ENCODE results near the gene EYA2.

Gene EYA2

DNA sequence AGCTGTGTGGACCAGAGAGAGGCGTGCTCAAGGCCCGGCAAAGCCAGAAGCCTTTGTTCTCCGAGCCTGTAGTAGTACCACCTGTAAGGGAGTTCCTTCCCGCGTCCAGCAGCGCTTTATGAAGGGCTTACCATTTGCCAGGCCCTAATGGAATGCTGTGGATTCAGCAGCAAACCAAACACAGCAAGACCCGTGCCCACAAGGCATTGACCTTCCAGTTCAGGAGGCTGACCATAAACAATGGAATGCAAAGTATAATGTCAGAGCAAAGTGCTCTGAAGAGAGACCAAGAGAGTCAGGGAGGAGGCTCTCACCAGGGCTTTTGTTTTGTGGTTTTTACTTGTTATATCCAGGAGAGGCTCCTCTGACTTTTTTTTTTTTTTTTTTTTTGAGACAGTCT lies 252.0 kb downstream of the EYA2 start:
- no peaks in the 10 kb centered on the region for H3K27me3 ChIP-seq (ENCODE audit: insufficient read depth, low read depth)
- H3K4me1 ChIP-seq (ENCODE audit: low read depth, poor library complexity, severe bottlenecking): no peaks in the 10 kb centered on the region
- H3K4me3 ChIP-seq (IDR thresholded peaks at IDR 0.05; ENCODE audit: insufficient read depth, low read depth, low read length): no peak overlapping the region
- no peak overlapping the region for H2AFZ ChIP-seq (ENCODE audit: low read depth)
- no peaks in the 10 kb centered on the region for H3K79me2 ChIP-seq (ENCODE audit: insufficient read depth, low read depth)
- no peak overlapping the region for H3K27ac ChIP-seq
- H3K36me3 ChIP-seq (ENCODE audit: insufficient read depth): no peaks in the 10 kb centered on the region
- H4K20me1 ChIP-seq (ENCODE audit: insufficient read depth): no peaks in the 10 kb centered on the region
- TF ChIP-seq, protein P1, sequence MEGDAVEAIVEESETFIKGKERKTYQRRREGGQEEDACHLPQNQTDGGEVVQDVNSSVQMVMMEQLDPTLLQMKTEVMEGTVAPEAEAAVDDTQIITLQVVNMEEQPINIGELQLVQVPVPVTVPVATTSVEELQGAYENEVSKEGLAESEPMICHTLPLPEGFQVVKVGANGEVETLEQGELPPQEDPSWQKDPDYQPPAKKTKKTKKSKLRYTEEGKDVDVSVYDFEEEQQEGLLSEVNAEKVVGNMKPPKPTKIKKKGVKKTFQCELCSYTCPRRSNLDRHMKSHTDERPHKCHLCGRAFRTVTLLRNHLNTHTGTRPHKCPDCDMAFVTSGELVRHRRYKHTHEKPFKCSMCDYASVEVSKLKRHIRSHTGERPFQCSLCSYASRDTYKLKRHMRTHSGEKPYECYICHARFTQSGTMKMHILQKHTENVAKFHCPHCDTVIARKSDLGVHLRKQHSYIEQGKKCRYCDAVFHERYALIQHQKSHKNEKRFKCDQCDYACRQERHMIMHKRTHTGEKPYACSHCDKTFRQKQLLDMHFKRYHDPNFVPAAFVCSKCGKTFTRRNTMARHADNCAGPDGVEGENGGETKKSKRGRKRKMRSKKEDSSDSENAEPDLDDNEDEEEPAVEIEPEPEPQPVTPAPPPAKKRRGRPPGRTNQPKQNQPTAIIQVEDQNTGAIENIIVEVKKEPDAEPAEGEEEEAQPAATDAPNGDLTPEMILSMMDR (conservative IDR thresholded peaks at IDR 0.05; ENCODE audit: low read depth, low read length): no peak
- no peak overlapping the region for H3K9ac ChIP-seq
- H3K4me2 ChIP-seq: no peak overlapping the region

DNA sequence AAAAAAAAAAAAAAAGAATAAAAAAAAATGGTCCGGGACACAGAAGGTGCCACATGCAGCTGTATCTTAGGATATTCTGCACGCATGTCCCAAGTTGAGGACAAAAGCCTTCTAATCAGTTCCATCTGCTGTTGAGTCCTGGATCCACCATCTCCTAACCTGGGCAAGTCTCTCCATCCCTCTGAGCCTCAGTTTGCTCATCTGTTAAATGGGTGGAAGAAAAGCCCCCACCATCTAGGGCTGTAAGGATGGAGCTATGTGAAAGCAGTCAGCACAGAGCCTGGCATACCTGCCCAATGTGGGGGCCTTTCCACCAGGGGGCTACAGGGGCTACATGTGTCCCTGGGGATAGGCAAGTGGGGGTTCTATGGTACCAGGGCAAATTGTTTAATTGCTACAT lies 253.4 kb downstream of the EYA2 start:
- Histone ChIP-seq H2AFZ (ENCODE audit: low read depth) (no peak overlapping the region), H4K20me1 (ENCODE audit: insufficient read depth) (no peaks in the 10 kb centered on the region), H3K4me1 (ENCODE audit: low read depth, poor library complexity, severe bottlenecking) (no peaks in the 10 kb centered on the region), H3K4me3 (IDR thresholded peaks at IDR 0.05; ENCODE audit: insufficient read depth, low read depth, low read length) (no peak overlapping the region), H3K36me3 (ENCODE audit: insufficient read depth) (no peaks in the 10 kb centered on the region), H3K4me2 (no peak overlapping the region), H3K9ac (no peak overlapping the region), H3K27ac (no peak overlapping the region), H3K79me2 (ENCODE audit: insufficient read depth, low read depth) (no peaks in the 10 kb centered on the region), H3K27me3 (ENCODE audit: insufficient read depth, low read depth) (no peaks in the 10 kb centered on the region)
- TF ChIP-seq, protein P1 (conservative IDR thresholded peaks at IDR 0.05; ENCODE audit: low read depth, low read length): no peak

DNA sequence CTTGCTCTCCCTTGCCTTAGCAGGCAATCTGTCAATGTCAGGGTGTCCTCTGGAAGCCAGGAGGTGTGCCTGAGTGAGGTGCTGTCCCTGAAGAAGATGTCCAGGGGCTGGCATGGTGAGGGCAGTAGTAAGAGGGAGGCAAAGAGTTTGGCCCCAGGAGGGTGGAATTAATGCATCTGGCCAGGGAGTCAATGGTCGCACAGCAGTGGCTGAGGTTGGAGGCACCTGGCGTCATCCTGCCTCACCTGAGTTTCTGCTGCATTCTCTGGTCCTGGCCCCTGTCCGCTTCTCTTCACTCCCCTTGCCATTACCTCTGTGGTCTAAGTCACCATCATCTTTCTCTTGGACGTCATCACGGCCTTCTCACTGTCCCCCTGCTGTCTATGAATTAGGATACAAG lies 255.3 kb downstream of the EYA2 start:
- no peak overlapping the region for H2AFZ ChIP-seq (ENCODE audit: low read depth)
- H4K20me1 ChIP-seq (ENCODE audit: insufficient read depth): no peaks in the 10 kb centered on the region
- no peaks in the 10 kb centered on the region for H3K27me3 ChIP-seq (ENCODE audit: insufficient read depth, low read depth)
- no peaks in the 10 kb centered on the region for H3K79me2 ChIP-seq (ENCODE audit: insufficient read depth, low read depth)
- H3K27ac ChIP-seq: no peak overlapping the region
- no peak overlapping the region for H3K4me2 ChIP-seq
- no peaks in the 10 kb centered on the region for H3K4me1 ChIP-seq (ENCODE audit: low read depth, poor library complexity, severe bottlenecking)
- H3K4me3 ChIP-seq (IDR thresholded peaks at IDR 0.05; ENCODE audit: insufficient read depth, low read depth, low read length): no peak overlapping the region
- TF ChIP-seq, protein P1 (conservative IDR thresholded peaks at IDR 0.05; ENCODE audit: low read depth, low read length): no peak
- H3K36me3 ChIP-seq (ENCODE audit: insufficient read depth): no peaks in the 10 kb centered on the region
- H3K9ac ChIP-seq: no peak overlapping the region

DNA sequence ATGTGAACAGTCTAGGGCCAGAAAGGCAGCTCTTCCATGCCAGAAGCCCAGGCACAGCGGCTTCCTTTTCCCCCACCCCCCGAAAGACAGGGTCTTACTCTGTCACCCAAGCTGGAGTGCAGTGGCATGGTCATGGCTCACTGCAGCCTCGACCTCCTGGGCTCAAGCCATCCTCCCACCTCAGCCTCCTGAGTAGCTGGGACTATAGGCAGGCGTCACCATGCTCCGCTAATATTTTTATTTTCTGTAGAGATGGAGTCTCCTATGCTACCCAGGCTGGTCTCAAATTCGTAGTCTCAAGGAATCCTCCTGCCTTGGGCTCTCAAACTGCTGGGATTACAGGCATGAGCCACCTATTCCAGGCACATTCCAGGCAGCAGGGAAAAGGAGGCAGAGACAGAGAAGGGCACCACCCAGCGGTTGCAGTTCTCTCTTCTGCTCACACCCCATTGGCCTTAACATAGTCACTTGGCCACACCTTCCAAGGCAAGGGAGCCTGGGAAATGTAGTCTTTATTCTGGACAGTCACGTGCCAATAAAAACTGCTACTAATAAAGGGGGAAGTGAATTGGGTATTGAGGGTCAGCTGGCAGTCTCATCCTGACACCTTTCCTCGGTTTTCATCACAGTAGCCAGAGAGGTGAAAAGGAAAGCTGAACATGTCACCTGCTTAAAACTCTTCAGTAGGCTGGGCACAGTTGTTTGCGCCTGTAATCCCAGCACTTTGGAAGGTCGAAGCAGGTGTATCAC lies 255.9 kb downstream of the EYA2 start:
- Histone ChIP-seq H3K27me3 (ENCODE audit: insufficient read depth, low read depth) (no peaks in the 10 kb centered on the region), H2AFZ (ENCODE audit: low read depth) (no peak overlapping the region), H3K9ac (no peak overlapping the region), H3K4me3 (IDR thresholded peaks at IDR 0.05; ENCODE audit: insufficient read depth, low read depth, low read length) (no peak overlapping the region), H4K20me1 (ENCODE audit: insufficient read depth) (no peaks in the 10 kb centered on the region), H3K4me1 (ENCODE audit: low read depth, poor library complexity, severe bottlenecking) (no peaks in the 10 kb centered on the region), H3K4me2 (no peak overlapping the region), H3K27ac (no peak overlapping the region), H3K79me2 (ENCODE audit: insufficient read depth, low read depth) (no peaks in the 10 kb centered on the region), H3K36me3 (ENCODE audit: insufficient read depth) (no peaks in the 10 kb centered on the region)
- TF ChIP-seq, protein P1 (conservative IDR thresholded peaks at IDR 0.05; ENCODE audit: low read depth, low read length): no peak

All from KMS-11 (cell line).